Keratinocyte (primary cell): Measurements from ENCODE around the gene MAEL. TPM values are rescaled to one million over a fixed set of nuclear protein-coding genes. Genes with fewer than 3 reads are reported as not detected.
A peak's percentile ranks its signal among the peaks of the same experiment; 100 is the strongest.

Source experiments
- DNase-seq: peaks from one replicate; pipeline ENCODE4 v3.0.0-alpha.2; 2011; ENCODE audit warnings: low read depth, missing footprints, low spot score
- FAIRE-seq: peaks from 2 replicates; lab custom pipeline; 2011; peaks lifted over from hg19 to GRCh38; lab: Jason Lieb, UNC
- H2AFZ ChIP-seq: 2 replicates; pipeline ENCODE4 v1.6.0; 2012; ENCODE audit warnings: low read length, control low read depth, inconsistent platforms; ENCODE audit not compliant: control insufficient read depth
- H3K27ac ChIP-seq: 2 replicates; pipeline ENCODE4 v1.5.1; 2011; ENCODE audit warnings: low read length; ENCODE audit not compliant: control insufficient read depth, insufficient read depth
- H3K27me3 ChIP-seq: 3 replicates; pipeline ENCODE4 v1.6.0; 2011; ENCODE audit warnings: low read length; ENCODE audit not compliant: control insufficient read depth, insufficient read depth; ENCODE audit errors: extremely low read depth
- H3K36me3 ChIP-seq, 2 experiments: 2 replicates in 1 of 2; 3 replicates in 1 of 2; pipeline ENCODE4 v1.5.1; 2011; ENCODE audit warnings: low read length in 2 of 2, mild to moderate bottlenecking in 1 of 2; ENCODE audit not compliant: control insufficient read depth in 2 of 2, insufficient read depth in 2 of 2; ENCODE audit errors: extremely low read depth in 1 of 2
- H3K4me1 ChIP-seq: 3 replicates; pipeline ENCODE4 v1.5.1; 2011; ENCODE audit warnings: low read length; ENCODE audit not compliant: control insufficient read depth, insufficient read depth; ENCODE audit errors: extremely low read depth
- H3K4me2 ChIP-seq: 3 replicates; pipeline ENCODE4 v1.6.0; 2011; ENCODE audit warnings: low read depth, low read length; ENCODE audit not compliant: control insufficient read depth, insufficient read depth; ENCODE audit errors: extremely low read depth
- H3K4me3 ChIP-seq, 3 experiments: fragments of 200-600 bp in 1 of 3; sonication (generic) in 1 of 3; 2 replicates in 2 of 3; 3 replicates in 1 of 3; pipeline ENCODE4 v1.5.1; 2011 to 2016; ENCODE audit warnings: low read length in 3 of 3, mild to moderate bottlenecking in 3 of 3, control low read depth in 2 of 3, inconsistent platforms in 1 of 3, low read depth in 1 of 3, mixed read lengths in 1 of 3, mixed run types in 1 of 3, moderate library complexity in 1 of 3; ENCODE audit not compliant: control insufficient read depth in 2 of 3, insufficient read depth in 2 of 3; ENCODE audit errors: extremely low read depth in 1 of 3
- H3K79me2 ChIP-seq: 2 replicates; pipeline ENCODE4 v1.6.0; 2012; ENCODE audit warnings: low read length; ENCODE audit not compliant: control insufficient read depth, insufficient read depth
- H3K9ac ChIP-seq: 3 replicates; pipeline ENCODE4 v1.6.0; 2011; ENCODE audit warnings: low read length; ENCODE audit not compliant: control insufficient read depth, insufficient read depth; ENCODE audit errors: extremely low read depth
- H3K9me1 ChIP-seq: 3 replicates; pipeline ENCODE4 v1.6.0; 2011; ENCODE audit warnings: low read length; ENCODE audit not compliant: control insufficient read depth, insufficient read depth; ENCODE audit errors: extremely low read depth
- H3K9me3 ChIP-seq: 2 replicates; pipeline ENCODE4 v1.5.1; 2012; ENCODE audit warnings: low read depth, low read length; ENCODE audit not compliant: control insufficient read depth
- H4K20me1 ChIP-seq: 3 replicates; pipeline ENCODE4 v1.6.0; 2011; ENCODE audit warnings: low read length; ENCODE audit not compliant: control insufficient read depth, insufficient read depth; ENCODE audit errors: extremely low read depth
- CTCF ChIP-seq, 3 experiments: IDR thresholded peaks in 1 of 3; conservative IDR thresholded peaks in 1 of 3; optimal IDR thresholded peaks in 1 of 3; 2 replicates in 2 of 3; 3 replicates in 1 of 3; pipeline versions ENCODE3 to v1.5.1; 2011; ENCODE audit warnings: low read length in 3 of 3, mild to moderate bottlenecking in 3 of 3, moderate library complexity in 2 of 3, control low read depth in 1 of 3, inconsistent platforms in 1 of 3; ENCODE audit not compliant: insufficient read depth in 2 of 3; ENCODE audit errors: extremely low read depth in 1 of 3
- EZH2 ChIP-seq: IDR thresholded peaks from one replicate; pipeline ENCODE4 v1.6.1; 2012; ENCODE audit warnings: inconsistent platforms, mild to moderate bottlenecking, low read length, moderate library complexity
- dilution Hi-C: fragments of 300-500 bp; cut with MboI; formaldehyde crosslinking; loops from one replicate; pipeline ENCODE4 v1.7.0; 2020; ENCODE audit warnings: low sequenced_read_pairs; ENCODE audit not compliant: extremely low pct_ligation_motif_present
- polyA plus RNA-seq, 5 experiments: library from polyadenylated mRNA; depleted of rRNA in 3 of 5; stranded (reverse) in 3 of 5; stranded (forward) in 1 of 5; unstranded in 1 of 5; fragments of >200 nt; gene quantifications; 1 replicate in 1 of 5; 2 replicates in 3 of 5; 3 replicates in 1 of 5; pipeline versions ENCODE4 v1.2.1 to v1.2.3, GENCODE V29; 2011 to 2012; ENCODE audit warnings: missing spikeins in 2 of 5, low read depth in 1 of 5, low replicate concordance in 1 of 5

The MAEL gene
- polyA plus RNA-seq, 1 donor (not counting 4 experiments of a cell fraction or from before 2014, with no cell fraction given), result not detected

DNA sequence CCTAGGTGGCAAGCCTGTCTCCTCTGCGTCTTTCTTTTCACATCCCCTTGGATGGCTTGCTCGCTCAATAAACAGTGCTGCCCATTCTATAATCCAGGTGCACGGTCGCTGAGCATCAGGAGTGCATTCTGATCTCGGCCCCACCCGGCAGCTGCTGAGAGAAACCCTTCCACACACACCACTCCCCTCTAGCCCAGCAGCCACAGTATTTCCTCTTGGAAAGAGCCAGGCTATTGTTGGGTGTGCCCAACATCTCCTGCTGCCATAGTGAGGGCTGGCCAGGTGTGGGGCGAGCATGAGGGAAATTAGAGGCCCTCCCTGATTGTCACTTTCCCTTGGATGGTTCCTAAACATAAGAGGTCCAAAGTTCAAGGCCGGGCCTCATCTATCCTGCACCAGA lies 76.4 kb downstream of the MAEL start:
- DNase-seq, result no peak
- no peak overlapping the region for H2AFZ ChIP-seq
- no peaks in the 10 kb centered on the region for H3K9me3 ChIP-seq
- FAIRE-seq, result no peak
- no peaks in the 10 kb centered on the region for H3K9me1 ChIP-seq
- H3K27me3 ChIP-seq, result no peaks in the 10 kb centered on the region
- TF ChIP-seq EZH2 (no peak), CTCF (optimal IDR thresholded peaks at IDR 0.05 in 1 of 3, IDR thresholded peaks at IDR 0.05 in 1 of 3, conservative IDR thresholded peaks at IDR 0.05 in 1 of 3; ENCODE audit: extremely low read depth in 1 of 3, insufficient read depth in 2 of 3, low read length in 3 of 3) (no peak)
- H3K4me3 ChIP-seq, result no peak overlapping the region
- H3K9ac ChIP-seq, result no peak overlapping the region
- H3K36me3 ChIP-seq, result no peaks in the 10 kb centered on the region
- no peak overlapping the region for H3K4me2 ChIP-seq
- dilution Hi-C loops, result loop anchor here (25.0 kb wide), 2 partner anchors 203 to 447 kb away; partner anchors contain the start of gene CD247
- no peaks in the 10 kb centered on the region for H3K4me1 ChIP-seq
- no peak overlapping the region for H3K27ac ChIP-seq
- H4K20me1 ChIP-seq, result no peaks in the 10 kb centered on the region
- H3K79me2 ChIP-seq, result no peaks in the 10 kb centered on the region

- Histone ChIP-seq H3K4me1 (no peaks in the 10 kb centered on the region), H3K27me3 (no peaks in the 10 kb centered on the region), H3K9me1 (no peaks in the 10 kb centered on the region), H2AFZ (peak overlapping the region; percentile 76), H3K9ac (peak overlapping the region; percentile 34), H3K9me3 (no peaks in the 10 kb centered on the region), H3K4me2 (peak overlapping the region; percentile 73), H3K4me3 (peak overlapping the region in 2 of 3 experiments; percentile 40 to 50), H3K36me3 (no peaks in the 10 kb centered on the region), H3K79me2 (no peaks in the 10 kb centered on the region), H4K20me1 (no peaks in the 10 kb centered on the region), H3K27ac (no peak overlapping the region)
- no peak for DNase-seq
- no peak for FAIRE-seq
- dilution Hi-C loops, result loop anchor here (25.0 kb wide), 2 partner anchors 204 to 446 kb away; partner anchors contain the start of gene CD247
- TF ChIP-seq CTCF (optimal IDR thresholded peaks at IDR 0.05 in 1 of 3, IDR thresholded peaks at IDR 0.05 in 1 of 3, conservative IDR thresholded peaks at IDR 0.05 in 1 of 3; ENCODE audit: extremely low read depth in 1 of 3, insufficient read depth in 2 of 3, low read length in 3 of 3) (peak; percentile 85 to 97 (median 87)), EZH2 (no peak)
Observed at GRCh38 chr1:167066333-167067122, 77.4 kb downstream of the MAEL start.
